GM23338 (cell line): ENCODE data around the gene TENM4.

ENCODE experiments used
- EZH2 ChIP-seq: fragments of 200-600 bp; sonication (generic); IDR thresholded peaks from one replicate; pipeline ENCODE4 v1.8.0; 2017; ENCODE audit warnings: antibody characterized with exemption, mild to moderate bottlenecking, low read depth; ENCODE audit not compliant: unreplicated experiment
- JUNB ChIP-seq: IDR thresholded peaks from one replicate; pipeline ENCODE4 v1.6.1; 2016; ENCODE audit warnings: antibody characterized with exemption; ENCODE audit not compliant: unreplicated experiment
- NANOG ChIP-seq: IDR thresholded peaks from 2 replicates; pipeline ENCODE4 v1.6.1; 2016; ENCODE audit warnings: antibody characterized with exemption, borderline replicate concordance
- POLR2AphosphoS5 ChIP-seq: IDR thresholded peaks from 2 replicates; pipeline ENCODE4 v1.6.1; 2016; ENCODE audit warnings: antibody characterized with exemption, low read depth
- TF ChIP-seq, protein P1 (sequence below), 2 experiments: fragments of 200-600 bp in 1 of 2; sonication (generic) in 1 of 2; conservative IDR thresholded peaks; 2 replicates each; pipeline versions ENCODE4 v1.5.1 to v1.6.1; 2016 to 2017; ENCODE audit warnings: antibody characterized with exemption in 2 of 2, low read depth in 2 of 2, mild to moderate bottlenecking in 2 of 2, moderate library complexity in 1 of 2
- TF ChIP-seq, protein P2 (sequence below): IDR thresholded peaks from one replicate; pipeline ENCODE4 v1.6.1; 2018; ENCODE audit warnings: antibody characterized with exemption; ENCODE audit not compliant: unreplicated experiment

DNA sequence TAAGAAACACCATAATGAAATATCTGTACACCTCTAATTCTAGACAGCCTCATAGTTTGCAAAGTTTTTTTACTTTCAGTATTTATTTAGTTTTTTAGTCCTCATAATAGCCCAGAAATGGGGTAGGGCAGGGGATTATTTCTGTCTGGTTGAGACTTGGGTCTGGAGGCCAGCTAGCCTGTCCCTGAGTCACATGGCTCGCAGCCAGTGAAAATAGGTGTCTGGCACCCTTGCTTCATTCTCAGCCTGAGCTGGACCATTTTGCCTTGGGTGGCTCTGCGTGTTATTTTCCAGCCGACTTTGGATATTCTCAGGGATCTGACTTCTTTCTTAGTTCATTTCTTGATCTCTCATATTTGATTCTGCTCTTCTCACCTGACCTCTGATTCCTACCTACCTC, 742.2 kb downstream of the TENM4 start:
- TF ChIP-seq POLR2AphosphoS5 (no peak), EZH2 (no peak), NANOG (no peak), JUNB (no peak)
- TF ChIP-seq, protein P1, sequence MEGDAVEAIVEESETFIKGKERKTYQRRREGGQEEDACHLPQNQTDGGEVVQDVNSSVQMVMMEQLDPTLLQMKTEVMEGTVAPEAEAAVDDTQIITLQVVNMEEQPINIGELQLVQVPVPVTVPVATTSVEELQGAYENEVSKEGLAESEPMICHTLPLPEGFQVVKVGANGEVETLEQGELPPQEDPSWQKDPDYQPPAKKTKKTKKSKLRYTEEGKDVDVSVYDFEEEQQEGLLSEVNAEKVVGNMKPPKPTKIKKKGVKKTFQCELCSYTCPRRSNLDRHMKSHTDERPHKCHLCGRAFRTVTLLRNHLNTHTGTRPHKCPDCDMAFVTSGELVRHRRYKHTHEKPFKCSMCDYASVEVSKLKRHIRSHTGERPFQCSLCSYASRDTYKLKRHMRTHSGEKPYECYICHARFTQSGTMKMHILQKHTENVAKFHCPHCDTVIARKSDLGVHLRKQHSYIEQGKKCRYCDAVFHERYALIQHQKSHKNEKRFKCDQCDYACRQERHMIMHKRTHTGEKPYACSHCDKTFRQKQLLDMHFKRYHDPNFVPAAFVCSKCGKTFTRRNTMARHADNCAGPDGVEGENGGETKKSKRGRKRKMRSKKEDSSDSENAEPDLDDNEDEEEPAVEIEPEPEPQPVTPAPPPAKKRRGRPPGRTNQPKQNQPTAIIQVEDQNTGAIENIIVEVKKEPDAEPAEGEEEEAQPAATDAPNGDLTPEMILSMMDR (conservative IDR thresholded peaks at IDR 0.05; ENCODE audit: low read depth in 2 of 2), result no peak
- TF ChIP-seq, protein P2, sequence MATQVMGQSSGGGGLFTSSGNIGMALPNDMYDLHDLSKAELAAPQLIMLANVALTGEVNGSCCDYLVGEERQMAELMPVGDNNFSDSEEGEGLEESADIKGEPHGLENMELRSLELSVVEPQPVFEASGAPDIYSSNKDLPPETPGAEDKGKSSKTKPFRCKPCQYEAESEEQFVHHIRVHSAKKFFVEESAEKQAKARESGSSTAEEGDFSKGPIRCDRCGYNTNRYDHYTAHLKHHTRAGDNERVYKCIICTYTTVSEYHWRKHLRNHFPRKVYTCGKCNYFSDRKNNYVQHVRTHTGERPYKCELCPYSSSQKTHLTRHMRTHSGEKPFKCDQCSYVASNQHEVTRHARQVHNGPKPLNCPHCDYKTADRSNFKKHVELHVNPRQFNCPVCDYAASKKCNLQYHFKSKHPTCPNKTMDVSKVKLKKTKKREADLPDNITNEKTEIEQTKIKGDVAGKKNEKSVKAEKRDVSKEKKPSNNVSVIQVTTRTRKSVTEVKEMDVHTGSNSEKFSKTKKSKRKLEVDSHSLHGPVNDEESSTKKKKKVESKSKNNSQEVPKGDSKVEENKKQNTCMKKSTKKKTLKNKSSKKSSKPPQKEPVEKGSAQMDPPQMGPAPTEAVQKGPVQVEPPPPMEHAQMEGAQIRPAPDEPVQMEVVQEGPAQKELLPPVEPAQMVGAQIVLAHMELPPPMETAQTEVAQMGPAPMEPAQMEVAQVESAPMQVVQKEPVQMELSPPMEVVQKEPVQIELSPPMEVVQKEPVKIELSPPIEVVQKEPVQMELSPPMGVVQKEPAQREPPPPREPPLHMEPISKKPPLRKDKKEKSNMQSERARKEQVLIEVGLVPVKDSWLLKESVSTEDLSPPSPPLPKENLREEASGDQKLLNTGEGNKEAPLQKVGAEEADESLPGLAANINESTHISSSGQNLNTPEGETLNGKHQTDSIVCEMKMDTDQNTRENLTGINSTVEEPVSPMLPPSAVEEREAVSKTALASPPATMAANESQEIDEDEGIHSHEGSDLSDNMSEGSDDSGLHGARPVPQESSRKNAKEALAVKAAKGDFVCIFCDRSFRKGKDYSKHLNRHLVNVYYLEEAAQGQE, result no peak
